ENCODE data around the gene DGKI. TPM values are rescaled to one million over a fixed set of nuclear protein-coding genes. Genes with fewer than 3 reads are reported as not detected.

The DGKI gene
- total RNA-seq, 1 donor: under 0.01 TPM

DNA sequence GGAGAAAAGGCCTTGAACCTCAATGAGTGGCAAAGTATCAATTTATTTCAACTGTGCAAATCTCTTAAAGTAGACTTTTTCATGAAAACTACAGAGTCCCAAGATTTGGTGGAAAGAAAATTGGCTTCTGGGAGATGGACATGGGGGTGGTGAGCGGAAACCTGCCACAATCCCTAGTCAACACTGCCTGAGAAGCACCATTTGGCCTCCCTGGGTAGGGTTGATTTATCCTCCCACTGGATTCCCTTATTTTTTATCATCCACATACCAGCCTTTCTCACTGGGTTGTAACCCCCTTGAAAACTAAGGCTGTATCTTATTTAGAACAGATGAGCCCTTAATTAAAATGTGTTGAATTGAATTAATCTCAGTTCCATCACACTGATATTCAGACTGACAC is 401.5 kb downstream of the DGKI start:
- DNase-seq (ENCODE audit: low read depth in 2 of 3, low spot score in 2 of 3): no peak

DNA sequence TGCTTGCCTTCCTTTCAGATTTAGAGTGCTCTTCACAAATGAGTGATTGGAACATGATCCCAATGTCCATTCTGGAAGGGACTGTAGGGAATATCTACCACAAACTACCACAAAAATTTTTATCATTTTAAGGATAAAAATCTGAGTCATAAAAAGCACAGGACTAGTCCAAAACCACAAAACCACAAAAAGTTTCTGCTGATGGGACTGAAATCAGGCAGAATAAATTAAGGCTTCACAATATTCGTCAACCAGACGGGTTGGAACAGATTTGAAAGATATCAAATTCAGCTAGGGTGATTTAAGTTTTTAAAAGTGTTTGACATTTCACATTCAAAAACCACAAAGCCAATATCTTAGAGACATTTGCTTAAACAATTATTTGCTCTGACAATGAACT is 403.2 kb downstream of the DGKI start:
- no peak for DNase-seq (ENCODE audit: low read depth in 2 of 3, low spot score in 2 of 3)

DNA sequence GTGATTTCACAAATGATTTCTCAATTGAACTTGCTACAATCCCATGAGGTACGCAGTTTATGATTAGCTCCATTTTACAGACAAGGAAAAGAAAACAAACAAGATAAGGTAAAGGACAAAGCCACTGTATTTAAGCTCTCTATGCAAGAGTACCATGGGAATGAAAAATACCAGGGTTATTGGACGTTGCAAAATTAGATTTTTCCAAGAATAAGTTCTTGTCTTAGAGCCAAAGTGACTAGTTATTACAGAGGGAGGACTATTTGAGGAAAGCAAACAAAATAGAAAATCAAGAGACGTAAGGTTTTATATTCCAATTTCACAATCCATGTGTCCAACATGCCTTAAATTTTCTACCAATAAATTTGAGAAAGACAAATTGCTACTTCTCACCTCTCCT is 405.3 kb downstream of the DGKI start:
- DNase-seq (ENCODE audit: low read depth in 2 of 3, low spot score in 2 of 3): no peak

DNA sequence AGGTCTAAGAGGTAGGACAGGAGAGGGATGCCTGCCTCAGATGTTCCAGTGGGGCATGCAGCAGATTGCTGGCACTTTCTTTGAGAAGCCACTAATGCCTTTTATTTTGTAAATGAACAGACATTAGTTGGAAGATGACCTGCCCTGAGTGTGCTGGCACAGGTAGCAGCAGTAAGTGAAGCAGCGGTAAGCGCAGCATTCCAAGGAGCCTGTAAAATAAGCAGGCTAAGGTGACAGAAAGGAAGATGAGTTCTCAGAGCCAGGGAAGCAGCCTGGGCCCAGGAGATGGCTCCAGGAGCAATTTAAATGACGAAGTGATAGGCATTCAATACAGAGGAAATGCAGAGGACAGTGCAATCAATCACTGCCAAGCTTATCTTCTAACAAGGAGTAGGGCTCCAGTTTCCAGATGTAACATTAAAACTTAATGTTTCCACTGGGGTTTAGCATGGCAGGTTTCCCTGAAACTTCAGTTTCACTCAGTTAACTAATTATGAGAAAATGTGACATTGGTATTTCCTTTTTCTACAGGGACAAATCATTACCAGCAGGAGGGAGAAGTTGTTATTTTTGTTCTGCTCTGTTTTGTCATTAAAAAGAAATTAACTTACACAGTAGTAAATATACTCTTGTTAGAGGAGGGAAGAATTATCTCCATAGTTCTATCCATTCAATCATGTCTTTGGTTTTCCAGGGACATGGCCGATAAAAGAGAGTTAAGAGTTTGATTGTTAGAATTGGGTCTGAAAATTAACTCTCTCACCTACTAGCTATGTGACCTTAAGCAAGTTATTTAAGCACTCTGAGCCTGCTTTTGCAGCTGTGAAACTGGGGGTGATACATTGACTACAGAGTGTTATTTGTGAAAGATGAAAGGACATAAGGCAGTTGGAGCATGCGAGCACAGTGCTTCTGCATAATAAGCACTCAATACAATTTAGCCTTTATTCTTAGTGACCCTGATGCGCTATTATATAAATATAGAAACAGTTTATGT is 406.6 kb downstream of the DGKI start:
- no peak for DNase-seq (ENCODE audit: low read depth in 2 of 3, low spot score in 2 of 3)

DNA sequence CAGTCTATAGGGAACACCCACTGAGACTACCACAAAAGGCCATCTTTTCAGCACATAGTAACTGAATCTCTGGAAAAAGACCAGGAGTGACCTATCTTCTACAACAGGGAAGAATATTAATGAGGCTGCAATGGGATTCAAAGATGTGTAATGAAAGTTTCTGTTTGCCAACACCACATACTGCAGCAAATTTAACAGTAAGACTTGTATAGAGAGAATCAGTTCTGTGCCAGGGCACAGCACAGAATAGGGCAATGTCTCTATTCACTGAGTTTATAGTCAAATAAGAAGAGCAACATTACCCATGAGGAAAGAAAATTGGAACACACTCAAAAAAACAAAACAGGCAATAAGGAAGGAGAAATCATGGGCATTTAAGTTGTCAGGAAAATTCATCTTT is 411.8 kb downstream of the DGKI start:
- DNase-seq (ENCODE audit: low read depth in 2 of 3, low spot score in 2 of 3): no peak

DNA sequence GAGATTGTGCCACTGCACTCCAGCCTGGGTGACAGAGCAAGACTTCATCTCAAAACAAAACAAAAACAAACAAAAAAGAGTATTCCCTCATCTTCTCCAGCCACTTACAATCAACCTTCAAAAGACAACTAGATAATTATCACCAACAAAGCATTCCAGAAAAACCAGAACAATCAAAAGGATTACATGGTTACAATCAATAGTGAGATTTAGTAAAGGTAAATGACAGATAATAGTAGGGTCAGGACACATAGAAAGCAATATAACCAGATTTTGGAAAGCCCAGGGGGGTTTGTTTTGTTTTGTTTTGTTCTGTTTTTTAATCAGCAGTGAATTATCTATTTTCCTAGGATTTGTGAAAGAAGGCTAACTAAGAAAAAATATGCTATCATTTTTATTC is 412.2 kb downstream of the DGKI start:
- no peak for DNase-seq (ENCODE audit: low read depth in 2 of 3, low spot score in 2 of 3)

DNA sequence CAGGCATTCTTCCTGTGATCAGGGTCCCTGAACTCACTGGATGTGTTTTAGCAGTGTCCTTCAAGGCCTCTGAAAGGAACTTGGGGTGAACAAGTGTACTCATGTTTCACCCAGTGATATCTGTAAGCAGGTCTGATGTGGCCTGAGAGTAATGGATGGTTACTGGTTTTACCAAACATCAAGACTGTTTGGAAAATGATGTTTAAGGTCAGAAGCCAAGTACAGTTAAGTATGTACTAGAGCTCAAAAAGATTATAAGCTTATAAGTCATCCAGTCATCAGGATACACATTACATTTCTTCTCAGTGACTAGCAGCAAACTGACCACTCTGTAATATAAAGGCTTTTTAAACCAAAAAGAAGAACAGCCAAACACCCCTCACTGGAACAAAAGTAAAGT is 423.5 kb downstream of the DGKI start:
- no peak for DNase-seq (ENCODE audit: low read depth in 2 of 3, low spot score in 2 of 3)

DNA sequence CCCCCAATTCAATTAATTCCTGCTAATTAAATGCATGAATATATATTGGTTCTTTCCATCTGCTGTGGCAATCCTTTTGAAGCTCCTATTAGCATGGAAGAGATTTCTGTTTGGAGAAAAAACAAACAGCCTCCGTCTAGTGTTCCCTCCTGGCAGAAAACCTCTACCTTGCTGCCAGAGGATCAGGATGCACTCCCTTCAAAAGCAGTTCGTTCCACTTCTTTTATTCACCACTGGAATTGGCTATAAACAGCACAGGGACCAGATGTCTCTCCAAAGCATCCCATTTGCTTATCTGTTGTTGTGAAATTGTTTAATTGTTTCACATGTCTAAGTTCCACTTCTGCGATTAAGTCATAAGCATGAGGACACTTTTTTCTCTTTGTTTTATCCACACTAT is 425.4 kb downstream of the DGKI start:
- DNase-seq (ENCODE audit: low read depth in 2 of 3, low spot score in 2 of 3): no peak

DNA sequence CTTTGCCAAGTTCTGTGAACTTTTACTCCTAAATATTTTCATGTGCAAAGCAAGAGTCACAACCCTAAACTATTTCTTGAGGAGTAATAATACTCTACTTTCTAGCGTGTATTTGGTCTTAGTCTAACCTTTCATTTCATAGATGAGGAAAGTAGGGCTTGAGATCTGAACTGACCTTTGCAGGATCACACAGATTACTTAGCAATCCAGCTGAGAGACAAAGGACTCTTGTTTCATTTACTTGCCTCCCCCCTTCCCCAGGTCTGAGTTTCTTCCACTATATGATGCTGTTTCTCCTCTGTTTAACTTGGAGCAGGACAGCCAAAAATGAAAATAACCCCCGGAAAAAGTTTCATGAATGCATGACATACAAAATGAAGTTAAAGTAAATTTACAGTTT is 427.9 kb downstream of the DGKI start:
- DNase-seq (ENCODE audit: low read depth in 2 of 3, low spot score in 2 of 3): no peak

DNA sequence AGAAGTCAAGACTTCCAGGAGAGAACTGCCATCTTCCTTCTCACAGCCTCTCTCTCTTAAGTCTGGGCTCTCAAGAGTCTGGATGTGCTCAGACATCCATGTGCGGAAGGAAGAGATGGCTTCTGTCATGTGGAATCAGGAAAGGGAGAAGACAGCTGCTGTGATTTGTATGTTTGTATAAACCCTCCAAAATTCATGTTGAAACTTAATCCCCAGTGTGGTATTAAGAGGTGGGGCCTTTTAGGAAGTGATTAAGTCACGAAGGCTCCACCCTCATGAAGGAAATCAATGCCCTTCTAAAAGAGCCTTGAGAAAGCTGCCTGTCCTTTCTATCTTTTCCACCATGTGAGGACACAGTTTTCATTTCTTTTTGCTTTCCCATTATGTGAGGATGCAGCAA is 429.3 kb downstream of the DGKI start:
- no peak for DNase-seq (ENCODE audit: low read depth in 2 of 3, low spot score in 2 of 3)

DNA sequence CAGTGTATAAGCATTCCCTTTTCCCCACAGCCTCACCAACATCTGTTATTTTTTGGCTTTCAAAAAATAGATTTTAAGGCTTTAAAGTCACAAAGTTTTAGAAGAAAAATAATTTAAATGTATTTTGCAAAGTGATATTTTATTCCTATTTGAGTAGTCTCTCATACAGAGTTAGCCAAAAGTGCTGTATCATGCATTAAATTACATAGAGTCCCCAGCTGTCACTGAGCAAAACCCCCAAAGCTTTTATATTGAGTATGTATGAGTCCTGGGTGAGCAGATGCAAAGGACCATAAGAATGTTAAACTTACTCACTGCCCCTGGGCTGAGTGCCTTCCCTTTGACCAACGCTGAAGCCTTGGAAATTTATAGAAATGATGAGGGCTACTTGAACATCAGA is 432.9 kb downstream of the DGKI start:
- DNase-seq (ENCODE audit: low read depth in 2 of 3, low spot score in 2 of 3): no peak

DNA sequence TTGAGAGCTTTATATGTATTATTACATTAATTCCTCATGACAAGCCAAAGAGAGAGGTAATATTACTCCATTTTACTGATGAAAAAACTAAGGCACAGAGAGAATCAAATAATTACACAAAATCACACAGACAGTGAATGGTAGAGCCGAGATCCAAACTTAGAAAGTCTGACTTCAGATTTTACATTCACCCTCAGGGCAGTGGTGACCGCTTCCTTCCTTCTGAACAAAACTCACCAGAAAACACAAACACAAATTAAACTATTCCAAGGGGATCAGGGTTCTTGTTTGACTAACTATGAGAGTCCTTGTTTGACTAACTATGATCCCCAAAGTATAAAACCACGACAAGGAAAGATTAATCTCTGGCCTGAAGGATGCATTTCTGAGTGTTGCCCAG is 435.3 kb downstream of the DGKI start:
- DNase-seq (ENCODE audit: low read depth in 2 of 3, low spot score in 2 of 3): no peak

DNA sequence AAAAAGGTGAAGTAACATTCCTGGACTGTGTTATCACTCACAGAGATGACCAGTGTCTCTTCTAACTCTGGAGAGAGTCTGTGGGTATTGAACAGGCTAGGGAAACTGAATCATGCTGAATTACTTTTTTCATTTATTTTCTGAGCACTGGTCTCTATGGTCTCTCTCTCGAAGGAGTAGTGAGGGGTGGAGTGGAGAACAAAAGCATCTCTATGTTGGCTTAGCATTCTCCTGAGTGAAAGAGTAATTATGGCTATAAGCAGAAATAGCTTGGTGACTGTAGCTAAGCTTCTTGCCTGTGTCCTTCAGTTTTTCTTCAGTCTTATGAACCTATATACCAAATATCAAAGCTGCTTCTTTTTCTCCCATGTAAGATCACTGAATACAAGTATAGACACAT is 438.6 kb downstream of the DGKI start:
- DNase-seq (ENCODE audit: low read depth in 2 of 3, low spot score in 2 of 3): no peak

DNA sequence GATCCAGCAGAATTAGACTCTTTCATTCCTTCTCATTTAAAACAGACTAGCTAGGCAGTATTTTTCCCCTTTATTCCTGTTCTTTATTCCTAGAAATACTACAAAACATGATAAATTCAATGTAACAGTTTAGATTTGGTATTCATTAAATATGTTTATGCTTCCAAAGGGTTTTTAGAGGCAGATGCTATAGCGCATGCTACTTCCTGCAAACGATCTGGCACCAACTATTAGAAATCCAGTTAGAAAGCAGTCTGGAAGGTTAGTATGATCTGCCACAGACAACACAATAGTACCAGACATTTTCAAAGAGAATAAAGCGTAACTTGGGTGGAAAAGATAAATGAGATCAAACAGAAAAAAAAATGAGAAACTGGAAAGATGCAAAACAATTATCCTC is 439.7 kb downstream of the DGKI start:
- DNase-seq (ENCODE audit: low read depth in 2 of 3, low spot score in 2 of 3): no peak

DNA sequence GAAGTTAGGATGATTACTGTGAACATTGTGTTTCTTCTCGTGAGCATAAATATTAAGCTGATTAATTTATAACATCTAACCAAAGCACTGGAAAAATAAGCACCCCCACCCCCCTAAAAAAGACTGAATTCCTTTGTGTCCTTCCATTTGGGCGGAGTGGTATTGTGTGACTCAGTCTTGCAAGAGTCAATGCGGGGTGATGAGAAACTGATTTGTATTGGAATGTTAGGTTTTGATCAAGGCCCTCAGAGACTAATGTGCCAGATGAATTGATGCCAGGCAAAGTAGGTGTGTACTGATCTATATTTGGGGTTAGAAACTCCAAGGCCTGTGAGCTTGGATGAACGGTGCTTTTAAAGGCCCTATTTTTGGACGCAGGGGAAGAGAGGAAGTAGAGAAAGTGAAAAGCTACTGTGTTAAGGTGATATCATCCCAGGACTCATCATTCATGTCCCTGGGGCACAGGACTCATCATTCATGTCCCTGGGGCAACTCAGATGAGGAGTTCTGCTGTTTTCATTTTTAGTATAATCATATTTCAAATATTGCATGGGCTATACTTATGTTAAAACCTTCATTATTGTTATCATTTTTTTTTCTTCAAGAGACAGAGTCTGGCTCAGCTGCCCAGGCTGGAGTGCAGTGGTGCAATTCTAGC is 442.0 kb downstream of the DGKI start:
- DNase-seq (ENCODE audit: low read depth in 2 of 3, low spot score in 2 of 3): no peak

DNA sequence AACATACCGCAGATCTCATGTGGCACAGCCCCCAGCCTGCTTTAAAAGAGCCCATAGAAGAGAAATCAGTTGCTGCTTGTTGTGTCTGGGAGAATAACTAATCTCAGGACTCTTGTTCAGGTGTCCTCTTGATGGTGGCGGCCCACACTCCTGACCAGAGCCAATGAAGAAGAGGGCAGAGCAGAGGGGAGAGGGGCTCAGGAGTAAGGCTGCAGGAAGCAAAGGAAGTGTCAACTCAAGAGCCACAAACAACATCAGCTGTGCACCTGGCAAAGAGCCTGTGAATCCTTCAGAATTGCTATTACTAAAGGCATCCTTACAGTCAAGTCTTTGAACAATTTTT is 443.4 kb downstream of the DGKI start:
- no peak for DNase-seq (ENCODE audit: low read depth in 2 of 3, low spot score in 2 of 3)

DNA sequence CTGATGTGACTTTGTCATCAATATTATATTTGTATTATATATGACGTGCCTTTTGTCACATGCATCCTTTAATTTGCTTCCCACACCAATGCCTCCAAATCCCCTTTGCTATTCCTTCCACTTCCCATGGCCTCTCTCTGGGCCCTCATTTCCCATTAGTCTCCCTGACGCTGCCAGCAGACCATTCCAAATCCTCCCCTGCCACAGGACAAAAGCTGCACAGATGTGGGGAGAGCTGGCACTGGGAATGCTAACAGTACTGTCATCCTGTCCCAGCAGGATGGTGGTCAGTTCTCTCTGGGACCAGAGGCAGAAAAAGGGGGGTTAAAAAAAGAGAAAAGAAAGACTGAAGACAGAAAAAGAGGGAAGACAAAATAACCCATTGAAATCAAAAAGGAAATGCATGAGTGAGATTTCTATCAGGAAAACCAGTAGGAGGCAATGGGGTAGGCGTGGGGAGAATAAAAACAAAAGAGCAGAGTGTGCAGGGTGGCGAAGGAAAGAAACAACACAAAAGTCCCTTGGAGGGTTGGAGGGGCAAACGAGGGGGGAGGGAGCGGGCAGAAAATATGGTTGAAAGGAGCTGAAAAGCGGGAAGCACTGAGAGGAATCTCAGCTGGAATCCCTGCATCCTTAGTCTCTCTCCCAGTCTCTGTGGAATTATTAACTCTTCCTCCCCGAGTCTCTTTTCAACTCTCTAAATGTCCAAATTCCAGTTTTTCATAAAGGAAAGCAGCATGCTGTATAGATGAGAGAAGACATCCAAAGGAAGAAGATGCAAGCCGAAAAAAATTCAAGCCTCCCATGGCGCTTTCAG is 444.0 kb downstream of the DGKI start:
- DNase-seq (ENCODE audit: low read depth in 2 of 3, low spot score in 2 of 3): no peak

DNA sequence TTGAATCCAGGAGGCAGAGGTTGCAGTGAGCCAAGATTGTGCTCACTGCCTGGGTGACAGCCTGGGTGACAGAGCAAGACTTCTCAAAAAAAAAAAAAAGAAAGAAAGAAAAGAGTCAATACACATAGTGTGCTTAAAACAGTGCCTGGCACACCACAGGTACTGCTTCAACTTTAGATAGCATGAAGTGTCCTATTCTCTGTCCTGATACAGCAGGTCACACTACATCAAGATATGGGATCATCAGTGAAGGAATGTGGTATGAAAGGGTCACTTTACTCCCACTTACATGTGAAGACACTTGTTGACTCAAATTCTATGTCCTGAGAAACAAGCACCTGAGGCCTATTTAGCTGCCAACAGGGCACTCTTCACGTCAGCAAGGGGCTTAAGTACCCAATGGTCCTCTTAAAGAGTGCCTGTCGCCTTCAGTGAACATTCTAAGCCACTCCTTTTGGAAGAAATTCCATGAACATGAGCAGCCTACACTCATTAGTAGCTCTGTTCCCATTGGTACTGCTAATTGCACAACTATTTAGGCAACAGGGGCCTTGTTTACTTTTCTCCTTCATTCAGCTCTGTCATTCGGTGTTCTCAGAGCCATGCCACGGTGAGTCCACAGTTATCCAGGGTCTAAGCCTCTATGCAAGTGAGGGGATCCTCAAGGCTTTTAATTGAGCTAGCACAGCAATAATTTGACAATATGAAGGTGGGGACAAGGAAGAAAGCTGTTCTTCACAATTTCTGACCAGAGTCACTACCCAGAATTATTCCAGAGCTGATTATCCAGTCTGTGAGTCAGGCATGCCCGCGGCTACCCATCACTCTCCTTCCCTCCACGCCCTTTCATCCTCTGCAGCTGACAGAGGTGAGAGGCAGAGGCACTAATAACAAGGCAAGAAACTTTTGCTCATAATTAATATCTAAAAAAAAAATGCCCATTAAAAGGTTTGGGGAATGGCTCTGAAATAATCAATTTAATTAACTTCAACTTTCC is 446.6 kb downstream of the DGKI start:
- no peak for DNase-seq (ENCODE audit: low read depth in 2 of 3, low spot score in 2 of 3)

DNA sequence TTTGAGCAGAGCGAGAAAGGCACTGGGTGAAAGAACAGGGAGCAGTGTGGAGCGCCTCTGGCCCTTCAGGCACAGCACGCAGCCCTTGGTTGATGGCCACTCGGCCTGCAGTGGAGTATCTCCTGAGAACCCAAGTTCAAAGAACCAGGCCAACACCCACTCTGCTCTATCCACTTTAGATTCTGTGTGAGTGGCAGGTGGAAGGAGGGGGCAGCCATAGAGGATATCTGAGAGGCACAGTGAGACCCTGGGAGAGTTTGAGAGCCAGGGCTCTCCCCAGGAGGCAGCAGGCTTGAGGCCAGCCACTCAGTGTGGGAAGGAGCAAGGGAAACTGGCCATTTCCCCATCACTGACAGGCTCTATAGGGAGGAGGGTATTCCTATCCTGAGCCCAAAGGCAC is 450.7 kb downstream of the DGKI start:
- no peak for DNase-seq (ENCODE audit: low read depth in 2 of 3, low spot score in 2 of 3)

DNA sequence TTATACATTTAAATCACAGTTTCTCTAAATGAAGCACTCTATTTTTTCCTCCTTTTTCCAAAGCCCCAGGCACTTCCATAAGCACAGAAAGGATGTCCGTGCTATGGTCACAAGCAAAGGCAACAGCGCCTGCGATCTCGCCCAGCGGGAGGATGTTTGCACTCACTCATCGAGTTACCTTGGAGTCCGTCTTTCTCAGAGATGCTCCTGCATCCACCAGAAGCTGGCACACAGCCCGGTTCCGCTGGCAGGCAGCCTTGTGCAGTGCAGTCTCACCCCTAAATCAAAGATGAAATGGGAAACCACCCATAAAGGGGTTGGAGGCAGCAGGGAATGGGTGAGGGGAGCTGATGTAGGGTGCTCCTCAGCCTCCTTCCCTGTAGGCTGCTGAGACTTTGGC is 451.4 kb downstream of the DGKI start:
- no peak for DNase-seq (ENCODE audit: low read depth in 2 of 3, low spot score in 2 of 3)

All from hematopoietic multipotent progenitor cell (in vitro differentiated cells).